ENCODE measurements around the gene REV3L. TPM values are rescaled to one million over a fixed set of nuclear protein-coding genes. Genes with fewer than 3 reads are reported as not detected.

REV3L gene
- total RNA-seq, 3 donors from 2014 or later (not counting 1 experiment from before 2014, with no cell fraction given) = 18.1 to 25.5 (median 22.7) TPM

DNA sequence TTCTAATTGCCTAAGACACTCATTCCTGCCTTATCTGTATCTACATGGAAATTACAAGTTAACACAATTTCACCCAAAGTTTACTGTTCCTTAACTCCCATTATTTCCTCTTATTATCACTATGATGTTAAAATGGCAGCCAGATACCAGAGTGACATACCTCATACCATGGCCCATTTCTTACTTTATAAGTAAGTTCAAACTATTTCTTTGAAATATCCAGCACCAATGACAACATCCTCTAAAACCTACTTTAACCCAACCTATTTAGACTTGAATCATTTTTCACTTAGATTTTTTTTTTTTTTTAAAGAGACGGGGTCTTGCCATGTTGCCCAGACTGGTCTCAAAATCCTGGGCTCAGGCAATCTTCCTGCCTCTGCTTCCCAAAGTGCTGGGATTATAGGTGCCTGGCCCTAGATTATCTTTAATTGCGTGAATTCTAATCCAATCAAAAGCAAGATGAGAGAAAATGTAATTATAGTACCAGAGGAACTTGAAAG is 10.0 kb downstream of the REV3L start:
- no peaks in the 10 kb centered on the region for H3K27me3 ChIP-seq (ENCODE audit: control insufficient read depth, insufficient read depth, low read length)
- no peaks in the 10 kb centered on the region for H3K36me3 Mint-ChIP-seq
- no peak overlapping the region for H3K27ac Mint-ChIP-seq
- no peaks in the 10 kb centered on the region for H3K36me3 ChIP-seq (ENCODE audit: control insufficient read depth, insufficient read depth, low read length)
- WGBS (ENCODE audit: insufficient coverage) = 100% methylated on average over 1 of the region's 2 CpGs
- ATAC-seq (no peak), DNase-seq (no peak)
- intact Hi-C loops (cut with micrococcal nuclease) = no loop called here
- TF ChIP-seq, protein P1, sequence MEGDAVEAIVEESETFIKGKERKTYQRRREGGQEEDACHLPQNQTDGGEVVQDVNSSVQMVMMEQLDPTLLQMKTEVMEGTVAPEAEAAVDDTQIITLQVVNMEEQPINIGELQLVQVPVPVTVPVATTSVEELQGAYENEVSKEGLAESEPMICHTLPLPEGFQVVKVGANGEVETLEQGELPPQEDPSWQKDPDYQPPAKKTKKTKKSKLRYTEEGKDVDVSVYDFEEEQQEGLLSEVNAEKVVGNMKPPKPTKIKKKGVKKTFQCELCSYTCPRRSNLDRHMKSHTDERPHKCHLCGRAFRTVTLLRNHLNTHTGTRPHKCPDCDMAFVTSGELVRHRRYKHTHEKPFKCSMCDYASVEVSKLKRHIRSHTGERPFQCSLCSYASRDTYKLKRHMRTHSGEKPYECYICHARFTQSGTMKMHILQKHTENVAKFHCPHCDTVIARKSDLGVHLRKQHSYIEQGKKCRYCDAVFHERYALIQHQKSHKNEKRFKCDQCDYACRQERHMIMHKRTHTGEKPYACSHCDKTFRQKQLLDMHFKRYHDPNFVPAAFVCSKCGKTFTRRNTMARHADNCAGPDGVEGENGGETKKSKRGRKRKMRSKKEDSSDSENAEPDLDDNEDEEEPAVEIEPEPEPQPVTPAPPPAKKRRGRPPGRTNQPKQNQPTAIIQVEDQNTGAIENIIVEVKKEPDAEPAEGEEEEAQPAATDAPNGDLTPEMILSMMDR (IDR thresholded peaks at IDR 0.05) = no peak
- no peaks in the 10 kb centered on the region for H3K27me3 Mint-ChIP-seq (ENCODE audit: low read depth in 2 of 2)
- H3K4me3 Mint-ChIP-seq = no peak overlapping the region
- no peaks in the 10 kb centered on the region for H3K4me1 ChIP-seq (ENCODE audit: control insufficient read depth, insufficient read depth, low read length)
- no peak overlapping the region for H3K27ac ChIP-seq (ENCODE audit: low read length)
- no peaks in the 10 kb centered on the region for H3K9me3 ChIP-seq (ENCODE audit: control insufficient read depth, insufficient read depth, low read length)
- H3K4me3 ChIP-seq (ENCODE audit: low read length) = no peak overlapping the region
- H3K9me3 Mint-ChIP-seq = no peaks in the 10 kb centered on the region
- H3K4me1 Mint-ChIP-seq = peaks cover 10 to 14% of the 10 kb centered on the region in 2 donors

DNA sequence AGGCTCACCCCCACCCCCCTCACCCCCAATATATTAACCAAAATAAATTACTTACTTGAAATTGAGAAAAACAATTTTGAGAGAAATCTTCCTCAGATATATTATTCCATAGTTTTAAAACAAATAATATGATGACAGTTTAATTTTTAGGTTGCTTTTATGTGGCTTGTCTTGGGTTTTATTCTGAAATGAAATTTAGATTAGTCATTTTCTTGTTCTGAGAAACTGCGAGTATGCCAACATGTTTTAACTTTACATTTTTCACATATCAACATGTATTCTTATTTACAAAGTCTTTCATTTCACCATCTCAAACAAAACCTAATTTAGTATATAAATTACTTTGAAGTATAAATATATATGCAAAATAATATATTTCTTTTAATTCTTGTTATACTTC is 11.1 kb downstream of the REV3L start:
- Histone ChIP-seq H3K36me3 (ENCODE audit: control insufficient read depth, insufficient read depth, low read length) (no peaks in the 10 kb centered on the region), H3K27ac (ENCODE audit: low read length) (no peak overlapping the region), H3K4me3 (ENCODE audit: low read length) (no peak overlapping the region), H3K9me3 (ENCODE audit: control insufficient read depth, insufficient read depth, low read length) (no peaks in the 10 kb centered on the region), H3K4me1 (ENCODE audit: control insufficient read depth, insufficient read depth, low read length) (no peaks in the 10 kb centered on the region), H3K27me3 (ENCODE audit: control insufficient read depth, insufficient read depth, low read length) (no peaks in the 10 kb centered on the region)
- no peak overlapping the region for H3K27ac Mint-ChIP-seq
- H3K27me3 Mint-ChIP-seq (ENCODE audit: low read depth in 2 of 2) = no peaks in the 10 kb centered on the region
- intact Hi-C loops (cut with micrococcal nuclease) = no loop called here
- H3K9me3 Mint-ChIP-seq = no peaks in the 10 kb centered on the region
- no peaks in the 10 kb centered on the region for H3K36me3 Mint-ChIP-seq
- peaks cover 5 to 10% of the 10 kb centered on the region in 2 donors for H3K4me1 Mint-ChIP-seq
- H3K4me3 Mint-ChIP-seq = no peak overlapping the region
- TF ChIP-seq, protein P1 (IDR thresholded peaks at IDR 0.05) = no peak
- DNase-seq (no peak), ATAC-seq (no peak)
- no CpG with 5 or more reads among the region's 1 CpG for WGBS (ENCODE audit: insufficient coverage)

DNA sequence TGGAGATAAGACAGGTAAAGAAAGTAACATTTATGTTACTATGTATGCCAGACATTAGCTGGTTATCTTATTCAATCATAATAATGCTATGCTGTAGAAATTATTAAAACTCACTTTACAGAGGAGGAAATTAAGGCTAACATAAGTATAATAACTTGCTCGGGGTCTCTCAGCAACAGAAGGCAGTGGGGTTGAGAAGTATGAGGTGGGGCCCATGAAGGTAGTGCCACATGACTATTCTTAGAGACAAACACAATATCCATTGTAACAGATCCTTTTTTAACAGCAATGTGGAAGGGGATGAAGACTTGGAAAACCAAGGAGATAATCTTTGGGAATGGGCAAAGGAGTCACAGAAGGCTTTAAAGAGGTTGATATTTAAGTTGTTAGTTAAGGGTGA is 11.5 kb downstream of the REV3L start:
- no peaks in the 10 kb centered on the region for H3K36me3 Mint-ChIP-seq
- ATAC-seq (no peak), DNase-seq (no peak)
- H3K27me3 Mint-ChIP-seq (ENCODE audit: low read depth in 2 of 2) = no peaks in the 10 kb centered on the region
- H3K36me3 ChIP-seq (ENCODE audit: control insufficient read depth, insufficient read depth, low read length) = no peaks in the 10 kb centered on the region
- no peaks in the 10 kb centered on the region for H3K9me3 Mint-ChIP-seq
- H3K27ac Mint-ChIP-seq = no peak overlapping the region
- TF ChIP-seq, protein P1 (IDR thresholded peaks at IDR 0.05) = no peak
- no CpG with 5 or more reads among the region's 1 CpG for WGBS (ENCODE audit: insufficient coverage)
- H3K27ac ChIP-seq (ENCODE audit: low read length) = no peak overlapping the region
- intact Hi-C loops (cut with micrococcal nuclease) = no loop called here
- H3K4me3 Mint-ChIP-seq = no peak overlapping the region
- H3K4me1 Mint-ChIP-seq = peaks cover 5 to 10% of the 10 kb centered on the region in 2 donors
- H3K4me3 ChIP-seq (ENCODE audit: low read length) = no peak overlapping the region
- H3K9me3 ChIP-seq (ENCODE audit: control insufficient read depth, insufficient read depth, low read length) = no peaks in the 10 kb centered on the region
- H3K27me3 ChIP-seq (ENCODE audit: control insufficient read depth, insufficient read depth, low read length) = no peaks in the 10 kb centered on the region
- no peaks in the 10 kb centered on the region for H3K4me1 ChIP-seq (ENCODE audit: control insufficient read depth, insufficient read depth, low read length)

DNA sequence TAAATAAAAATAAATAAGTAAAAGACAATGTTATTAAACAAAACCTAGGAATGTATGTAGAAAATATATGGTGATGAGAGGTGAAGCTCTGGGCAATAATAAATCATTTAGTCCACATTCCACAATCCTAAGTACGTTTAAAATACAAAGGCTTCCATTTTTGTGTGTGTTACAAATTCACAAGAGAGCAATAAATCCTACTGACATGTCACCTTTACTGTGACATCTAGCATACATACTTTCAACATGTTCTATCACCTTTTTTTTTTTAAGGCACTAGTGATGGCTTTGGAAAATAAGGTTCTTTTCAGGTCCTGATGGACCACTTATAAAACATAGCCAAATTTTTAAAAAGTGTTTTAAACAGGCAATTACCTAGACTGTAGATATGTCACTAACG is 12.0 kb downstream of the REV3L start:
- no peak overlapping the region for H3K27ac ChIP-seq (ENCODE audit: low read length)
- Mint-ChIP-seq H3K36me3 (no peaks in the 10 kb centered on the region), H3K27me3 (ENCODE audit: low read depth in 2 of 2) (no peaks in the 10 kb centered on the region), H3K4me1 (peaks cover 5 to 10% of the 10 kb centered on the region in 2 donors), H3K27ac (no peak overlapping the region), H3K4me3 (no peak overlapping the region), H3K9me3 (no peaks in the 10 kb centered on the region)
- DNase-seq (no peak), ATAC-seq (no peak)
- H3K36me3 ChIP-seq (ENCODE audit: control insufficient read depth, insufficient read depth, low read length) = no peaks in the 10 kb centered on the region
- TF ChIP-seq, protein P1 (IDR thresholded peaks at IDR 0.05) = no peak
- no peaks in the 10 kb centered on the region for H3K9me3 ChIP-seq (ENCODE audit: control insufficient read depth, insufficient read depth, low read length)
- no peaks in the 10 kb centered on the region for H3K27me3 ChIP-seq (ENCODE audit: control insufficient read depth, insufficient read depth, low read length)
- WGBS (ENCODE audit: insufficient coverage) = 83% methylated on average over 1 of the region's 2 CpGs
- H3K4me1 ChIP-seq (ENCODE audit: control insufficient read depth, insufficient read depth, low read length) = no peaks in the 10 kb centered on the region
- intact Hi-C loops (cut with micrococcal nuclease) = no loop called here
- H3K4me3 ChIP-seq (ENCODE audit: low read length) = no peak overlapping the region

Data from natural killer cell (primary cell).